CD14-positive monocyte (primary cell): ENCODE measurements around the gene NLRX1. TPM values are rescaled to one million over a fixed set of nuclear protein-coding genes. Genes with fewer than 3 reads are reported as not detected.

ENCODE experiments used
- DNase-seq, 3 donors: peaks; one replicate each; pipeline ENCODE4 v3.0.0-alpha.2; 2011 to 2022
- H2AFZ ChIP-seq: 2 replicates; pipeline ENCODE4 v1.6.0; 2012; ENCODE audit warnings: mild to moderate bottlenecking, low read depth, low read length, inconsistent platforms; ENCODE audit not compliant: insufficient read depth, poor library complexity, severe bottlenecking
- H3K27ac ChIP-seq, 2 donors: 1 replicate in 1 of 2; 2 replicates in 1 of 2; pipeline ENCODE4 v1.5.1; 2012 to 2013; ENCODE audit warnings: low read length in 2 of 2, control low read depth in 1 of 2, inconsistent platforms in 1 of 2, low read depth in 1 of 2, mild to moderate bottlenecking in 1 of 2
- H3K27me3 ChIP-seq, 2 donors: one replicate each; pipeline versions ENCODE4 v1.6.0 to v1.6.1; 2011 to 2013; ENCODE audit warnings: low read length in 2 of 2; ENCODE audit not compliant: control insufficient read depth in 2 of 2, insufficient read depth in 2 of 2
- H3K36me3 ChIP-seq, 2 donors: replicated peaks in 1 of 2; 1 replicate in 1 of 2; 2 replicates in 1 of 2; pipeline versions ENCODE4 v1.5.1 to v1.6.1; 2012 to 2013; ENCODE audit warnings: low read length in 2 of 2, control low read depth in 1 of 2, inconsistent platforms in 1 of 2, mild to moderate bottlenecking in 1 of 2; ENCODE audit not compliant: insufficient read depth in 2 of 2, control insufficient read depth in 1 of 2
- H3K4me1 ChIP-seq, 2 donors: 1 replicate in 1 of 2; 2 replicates in 1 of 2; pipeline versions ENCODE4 v1.5.1 to v1.6.1; 2012 to 2013; ENCODE audit warnings: low read length in 2 of 2, control low read depth in 1 of 2, inconsistent platforms in 1 of 2, mild to moderate bottlenecking in 1 of 2, moderate library complexity in 1 of 2; ENCODE audit not compliant: insufficient read depth in 2 of 2, control insufficient read depth in 1 of 2
- H3K4me2 ChIP-seq: replicated peaks from 2 replicates; pipeline ENCODE3; 2012; ENCODE audit warnings: low read length, moderate library complexity, mild to moderate bottlenecking; ENCODE audit not compliant: poor library complexity, severe bottlenecking; ENCODE audit errors: extremely low read depth
- H3K4me3 ChIP-seq, 3 experiments: fragments of 200-600 bp in 1 of 3; sonication (generic) in 1 of 3; replicated peaks in 1 of 3; 1 replicate in 2 of 3; 2 replicates in 1 of 3; pipeline ENCODE4 v1.5.1; 2011 to 2013; ENCODE audit warnings: low read length in 3 of 3, mild to moderate bottlenecking in 3 of 3, control low read depth in 2 of 3, low read depth in 2 of 3, inconsistent platforms in 1 of 3, moderate library complexity in 1 of 3
- H3K79me2 ChIP-seq: 2 replicates; pipeline ENCODE4 v1.6.0; 2012; ENCODE audit warnings: mild to moderate bottlenecking, control low read depth, inconsistent platforms, low read length, moderate library complexity; ENCODE audit not compliant: insufficient read depth
- H3K9ac ChIP-seq: 2 replicates; pipeline ENCODE4 v1.6.0; 2017; ENCODE audit warnings: low read length, mild to moderate bottlenecking; ENCODE audit not compliant: insufficient read depth, poor library complexity, severe bottlenecking
- H3K9me3 ChIP-seq, 2 donors: replicated peaks in 1 of 2; 1 replicate in 1 of 2; 2 replicates in 1 of 2; pipeline versions ENCODE4 v1.5.1 to v1.6.1; 2012 to 2013; ENCODE audit warnings: low read length in 2 of 2, control low read depth in 1 of 2; ENCODE audit not compliant: control insufficient read depth in 1 of 2, insufficient read depth in 1 of 2
- H4K20me1 ChIP-seq: 2 replicates; pipeline ENCODE4 v1.6.0; 2012; ENCODE audit warnings: mild to moderate bottlenecking, low read length, control low read depth, moderate library complexity; ENCODE audit not compliant: insufficient read depth
- H3K27ac Mint-ChIP-seq, 7 donors: one replicate each; pipeline ENCODE4 v1.8.0; 2020; ENCODE audit warnings: mild to moderate bottlenecking in 7 of 7, mixed read lengths in 7 of 7, moderate library complexity in 6 of 7, inconsistent platforms in 2 of 7
- H3K27me3 Mint-ChIP-seq, 3 donors: one replicate each; pipeline ENCODE4 v1.8.0; 2021 to 2022; ENCODE audit warnings: low read depth in 3 of 3, mild to moderate bottlenecking in 3 of 3, mixed read lengths in 3 of 3, moderate library complexity in 3 of 3, inconsistent platforms in 1 of 3
- H3K36me3 Mint-ChIP-seq, 2 donors: one replicate each; pipeline ENCODE4 v1.8.0; 2020; ENCODE audit warnings: mixed read lengths in 2 of 2, inconsistent platforms in 1 of 2, mild to moderate bottlenecking in 1 of 2
- H3K4me1 Mint-ChIP-seq: one replicate; pipeline ENCODE4 v1.8.0; 2020; ENCODE audit warnings: mild to moderate bottlenecking, mixed read lengths
- H3K4me3 Mint-ChIP-seq, 2 donors: one replicate each; pipeline ENCODE4 v1.8.0; 2020; ENCODE audit warnings: mild to moderate bottlenecking in 2 of 2, mixed read lengths in 2 of 2, moderate library complexity in 1 of 2
- H3K9me3 Mint-ChIP-seq, 7 donors: one replicate each; pipeline ENCODE4 v1.8.0; 2020 to 2022; ENCODE audit warnings: mixed read lengths in 7 of 7, mild to moderate bottlenecking in 6 of 7, moderate library complexity in 6 of 7, inconsistent platforms in 2 of 7
- CTCF ChIP-seq: fragments of 200-600 bp; IDR thresholded peaks from one replicate; pipeline ENCODE4 v1.8.0; 2022; ENCODE audit warnings: antibody characterized with exemption, mild to moderate bottlenecking
- WGBS: methylation state at CpG from one replicate; pipeline ENCODE4 v1.1.5; 2013; ENCODE audit warnings: missing lambda C conversion rate; ENCODE audit not compliant: insufficient coverage; 5-methylcytosine and 5-hydroxymethylcytosine counted together
- intact Hi-C, 2 donors: fragments of 100-400 bp; cut with micrococcal nuclease; formaldehyde crosslinking; loops; one replicate each; pipeline versions ENCODE4 v1.15.0 to v1.15.1; 2023
- polyA plus RNA-seq, 3 donors: library from polyadenylated mRNA; depleted of rRNA in 1 of 3; unstranded in 2 of 3; stranded (reverse) in 1 of 3; fragments of 300-500 nt in 2 of 3; fragments of >200 nt in 1 of 3; fragmentation: Illumina TruSeq in 2 of 3; gene quantifications; 1 replicate in 2 of 3; 2 replicates in 1 of 3; pipeline ENCODE4 v1.2.3, GENCODE V29; 2012 to 2021

Gene NLRX1
- polyA plus RNA-seq, 3 donors: 13.7 to 15.5 (median 14.2) TPM

DNA sequence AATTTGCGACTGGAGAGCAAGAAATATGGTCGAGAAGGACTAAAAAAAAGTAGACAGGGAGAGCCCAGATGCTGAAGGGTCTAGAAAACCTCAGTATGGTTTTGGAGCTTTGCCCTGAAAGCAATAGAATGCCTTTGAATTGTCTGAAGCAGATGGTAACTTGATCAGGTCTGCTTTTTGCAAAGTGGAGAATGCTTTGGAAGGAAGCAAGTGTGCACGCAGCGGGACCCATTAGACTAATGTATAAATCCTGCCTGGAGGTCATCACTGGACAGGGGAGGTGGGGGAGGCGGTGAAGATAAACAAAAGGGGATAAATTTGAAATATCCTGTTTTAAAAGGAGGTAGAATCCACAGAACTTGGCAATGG lies 47.9 kb upstream of the NLRX1 start:
- Mint-ChIP-seq H3K9me3 (no peaks in the 10 kb centered on the region), H3K4me3 (peak overlapping the region; percentile 84 to 90), H3K4me1 (peaks cover 39% of the 10 kb centered on the region), H3K27ac (peak overlapping the region; percentile 41 to 88 (median 83)), H3K36me3 (peaks cover 22 to 41% of the 10 kb centered on the region in 2 donors), H3K27me3 (peaks cover 0 to 5% (median 0%) of the 10 kb centered on the region in 3 donors)
- Histone ChIP-seq H4K20me1 (peaks cover 17% of the 10 kb centered on the region), H3K27ac (peak overlapping the region in 1 of 2 donors; percentile 69), H3K4me2 (peak overlapping the region; percentile 94), H3K27me3 (no peaks in the 10 kb centered on the region), H3K4me3 (peak overlapping the region; percentile 32 to 97 (median 97)), H3K36me3 (peaks cover 11 to 41% of the 10 kb centered on the region in 2 donors), H3K9ac (peak overlapping the region; percentile 73), H3K9me3 (no peaks in the 10 kb centered on the region), H3K79me2 (peaks cover 35% of the 10 kb centered on the region), H3K4me1 (peaks cover 35 to 45% of the 10 kb centered on the region in 2 donors), H2AFZ (peak overlapping the region; percentile 88)
- no peak for TF ChIP-seq CTCF
- intact Hi-C loops: loop anchor here in 1 of 2 donors (2.0 to 5.0 kb wide), 2 partner anchors 14 to 33 kb away; partner anchors contain the start of gene C2CD2L
- no peak for DNase-seq
- 69% methylated on average over 5 of the region's 5 CpGs for WGBS

- peak within 1 kb of the TSS; percentile 40 to 81 for H3K27ac ChIP-seq
- H3K27ac Mint-ChIP-seq: peak within 1 kb of the TSS; percentile 83 to 94 (median 90)
- peak within 1 kb of the TSS; percentile 90 to 93 for H3K4me3 Mint-ChIP-seq
- H3K36me3 Mint-ChIP-seq: peaks cover 22 to 41% of the 10 kb centered on the region in 2 donors
- no peaks in the 10 kb centered on the region for H3K9me3 Mint-ChIP-seq
- peak within 1 kb of the TSS; percentile 94 for H3K4me2 ChIP-seq
- peaks cover 32 to 39% of the 10 kb centered on the region in 2 donors for H3K4me1 ChIP-seq
- peak within 1 kb of the TSS; percentile 62 to 97 (median 97) for H3K4me3 ChIP-seq
- H3K9me3 ChIP-seq: no peaks in the 10 kb centered on the region
- peaks cover 11 to 45% of the 10 kb centered on the region in 2 donors for H3K36me3 ChIP-seq
- H2AFZ ChIP-seq: peak within 1 kb of the TSS; percentile 98
- H4K20me1 ChIP-seq: peaks cover 17% of the 10 kb centered on the region
- no peaks in the 10 kb centered on the region for H3K27me3 ChIP-seq
- peaks cover 35% of the 10 kb centered on the region for H3K79me2 ChIP-seq
- intact Hi-C loops: loop anchor here in 1 of 2 donors (2.0 to 5.0 kb wide), 2 partner anchors 14 to 34 kb away; partner anchors contain the start of gene C2CD2L
- peaks cover 0 to 5% (median 0%) of the 10 kb centered on the region in 3 donors for H3K27me3 Mint-ChIP-seq
- peak within 1 kb of the TSS; percentile 73 for H3K9ac ChIP-seq
- peak; percentile 98 to 99 (median 98) for DNase-seq
- peaks cover 34% of the 10 kb centered on the region for H3K4me1 Mint-ChIP-seq
- under 1% methylated on average over 51 of the region's 54 CpGs for WGBS
- TF ChIP-seq CTCF: no peak
Observed at GRCh38 chr11:119121008-119121810, 47.3 kb upstream of the NLRX1 start, which contains the start of gene HINFP. TSS of gene HINFP (plus strand) at chr11:119121580. CDS start at chr11:119126945, 5,365 bp downstream.
